Breast epithelium (tissue), 3 donors: ENCODE results near the gene ACSF2.

Source experiments
- CTCF ChIP-seq, 3 donors: fragments of 450-650 bp; IDR thresholded peaks; one replicate each; pipeline ENCODE4 v1.5.1; 2016 to 2017; ENCODE audit warnings: antibody characterized with exemption in 3 of 3, mild to moderate bottlenecking in 3 of 3, moderate library complexity in 3 of 3
- POLR2A ChIP-seq: fragments of 450-650 bp; IDR thresholded peaks from one replicate; pipeline ENCODE4 v1.6.1; 2016; ENCODE audit warnings: antibody characterized with exemption, mild to moderate bottlenecking, moderate library complexity
- POLR2AphosphoS5 ChIP-seq, 3 donors: sonication (generic); formaldehyde crosslinking; IDR thresholded peaks; one replicate each; pipeline ENCODE4 v1.6.1; 2017; ENCODE audit warnings: antibody characterized with exemption in 3 of 3

- TF ChIP-seq POLR2AphosphoS5 (IDR thresholded peaks at IDR 0.05) (no peak), CTCF (IDR thresholded peaks at IDR 0.05) (no peak), POLR2A (no peak)
Observed at GRCh38 chr17:50447870-50448595, 22.0 kb downstream of the ACSF2 start.
